ENCODE data around the gene PUS1.
A peak's percentile ranks its signal among the peaks of the same experiment; 100 is the strongest.

Gene PUS1

GRCh38 chr12:131910302-131911027 is 18.6 kb upstream of the PUS1 start:
- Histone ChIP-seq H3K27ac (ENCODE audit: poor library complexity, severe bottlenecking) (no peak overlapping the region), H3K9me3 (ENCODE audit: severe bottlenecking) (no peaks in the 10 kb centered on the region), H3K36me3 (ENCODE audit: low read depth) (peaks cover 24% of the 10 kb centered on the region), H3K4me1 (ENCODE audit: insufficient read depth, poor library complexity, severe bottlenecking) (peaks cover 5% of the 10 kb centered on the region), H3K27me3 (ENCODE audit: insufficient read depth, poor library complexity, severe bottlenecking) (no peaks in the 10 kb centered on the region), H3K4me3 (ENCODE audit: severe bottlenecking) (no peak overlapping the region)
- no peak for ATAC-seq (ENCODE audit: low read depth)
- no peak for TF ChIP-seq CTCF (IDR thresholded peaks at IDR 0.05; ENCODE audit: poor library complexity, severe bottlenecking)
- DNase-seq (ENCODE audit: low spot score), result no peak

- Histone ChIP-seq H3K9me3 (ENCODE audit: severe bottlenecking) (no peaks in the 10 kb centered on the region), H3K4me3 (ENCODE audit: severe bottlenecking) (no peak overlapping the region), H3K4me1 (ENCODE audit: insufficient read depth, poor library complexity, severe bottlenecking) (peaks cover 5% of the 10 kb centered on the region), H3K27me3 (ENCODE audit: insufficient read depth, poor library complexity, severe bottlenecking) (no peaks in the 10 kb centered on the region), H3K27ac (ENCODE audit: poor library complexity, severe bottlenecking) (no peak overlapping the region), H3K36me3 (ENCODE audit: low read depth) (peaks cover 27% of the 10 kb centered on the region)
- no peak for TF ChIP-seq CTCF (IDR thresholded peaks at IDR 0.05; ENCODE audit: poor library complexity, severe bottlenecking)
- no peak for DNase-seq (ENCODE audit: low spot score)
- ATAC-seq (ENCODE audit: low read depth), result no peak
Measured at GRCh38 chr12:131911028-131911650, 17.9 kb upstream of the PUS1 start.

GRCh38 chr12:131911851-131912477 is 17.1 kb upstream of the PUS1 start:
- no peak for TF ChIP-seq CTCF (IDR thresholded peaks at IDR 0.05; ENCODE audit: poor library complexity, severe bottlenecking)
- Histone ChIP-seq H3K27ac (ENCODE audit: poor library complexity, severe bottlenecking) (no peak overlapping the region), H3K9me3 (ENCODE audit: severe bottlenecking) (no peaks in the 10 kb centered on the region), H3K4me3 (ENCODE audit: severe bottlenecking) (no peak overlapping the region), H3K36me3 (ENCODE audit: low read depth) (peaks cover 27% of the 10 kb centered on the region), H3K27me3 (ENCODE audit: insufficient read depth, poor library complexity, severe bottlenecking) (no peaks in the 10 kb centered on the region), H3K4me1 (ENCODE audit: insufficient read depth, poor library complexity, severe bottlenecking) (peaks cover 5% of the 10 kb centered on the region)
- no peak for ATAC-seq (ENCODE audit: low read depth)
- no peak for DNase-seq (ENCODE audit: low spot score)

- Histone ChIP-seq H3K27me3 (ENCODE audit: insufficient read depth, poor library complexity, severe bottlenecking) (no peaks in the 10 kb centered on the region), H3K36me3 (ENCODE audit: low read depth) (peaks cover 27% of the 10 kb centered on the region), H3K9me3 (ENCODE audit: severe bottlenecking) (no peaks in the 10 kb centered on the region), H3K27ac (ENCODE audit: poor library complexity, severe bottlenecking) (no peak overlapping the region), H3K4me1 (ENCODE audit: insufficient read depth, poor library complexity, severe bottlenecking) (peaks cover 5% of the 10 kb centered on the region), H3K4me3 (ENCODE audit: severe bottlenecking) (no peak overlapping the region)
- peak; percentile 61 for ATAC-seq (ENCODE audit: low read depth)
- TF ChIP-seq CTCF (IDR thresholded peaks at IDR 0.05; ENCODE audit: poor library complexity, severe bottlenecking), result no peak
- DNase-seq (ENCODE audit: low spot score), result peak; percentile 79
Measured at GRCh38 chr12:131912518-131913274, 16.4 kb upstream of the PUS1 start.

Data from RWPE2 (cell line).